Fibroblast of skin of back (primary cell): ENCODE data around the gene RNF17.

ENCODE experiments used
- DNase-seq: peaks from one replicate; pipeline ENCODE4 v3.0.0-alpha.2; 2013

The RNF17 gene

DNA sequence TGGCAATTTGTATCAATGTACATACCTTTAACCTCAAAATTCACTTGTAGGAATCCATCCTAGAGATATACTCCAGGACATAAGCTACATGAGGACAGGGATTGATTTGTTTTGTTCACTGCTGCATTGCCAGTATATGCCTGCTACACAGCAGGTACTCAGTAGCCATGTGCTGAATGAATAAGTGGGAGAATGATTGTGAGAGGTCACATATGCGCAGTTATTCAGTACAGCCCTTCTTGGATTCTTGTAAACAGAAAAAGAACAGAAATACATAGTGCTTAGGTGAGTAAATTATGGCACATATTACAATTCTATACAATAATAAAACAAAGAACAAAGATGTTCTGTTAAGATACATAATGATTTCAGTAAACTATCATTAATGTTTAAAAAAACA is 133.3 kb downstream of the RNF17 start:
- DNase-seq: no peak

DNA sequence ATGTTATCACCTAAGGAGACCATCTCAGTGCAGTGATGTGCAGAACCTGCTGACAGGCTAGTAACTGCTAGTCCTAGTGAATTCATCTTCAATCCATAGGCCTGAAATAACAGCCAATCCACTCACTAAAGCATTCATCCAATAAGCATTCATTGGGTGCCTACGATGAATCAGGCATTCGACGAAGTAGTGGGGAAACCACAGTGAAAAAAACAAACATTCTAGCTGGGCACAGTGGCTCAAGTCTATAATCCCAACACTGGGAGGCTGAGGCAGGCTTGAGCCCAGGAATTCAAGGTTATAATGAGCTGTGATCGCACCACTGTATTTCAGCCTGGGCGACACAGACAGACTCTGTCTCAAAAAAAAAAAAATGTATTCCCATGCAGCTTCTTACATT is 135.6 kb downstream of the RNF17 start:
- peak; percentile 30 for DNase-seq

DNA sequence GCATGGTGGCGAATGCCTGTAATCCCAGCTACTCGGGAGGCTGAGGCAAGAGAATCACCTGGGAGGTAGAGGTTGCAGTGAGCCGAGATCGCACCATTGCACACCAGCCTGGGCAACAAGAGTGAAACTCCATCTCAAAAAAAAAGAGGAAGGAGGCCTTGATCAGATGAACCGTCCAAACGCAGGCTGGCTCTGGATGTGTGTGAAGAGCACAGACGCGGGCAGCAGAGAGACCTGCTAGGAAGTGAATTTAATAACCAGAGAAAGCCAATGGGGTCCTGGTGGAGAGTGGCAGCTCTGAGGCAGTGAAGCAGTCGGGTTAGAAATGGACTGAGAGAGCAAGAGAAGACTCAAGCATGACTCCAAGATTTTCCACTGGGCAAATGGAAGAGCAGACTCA is 136.5 kb downstream of the RNF17 start:
- no peak for DNase-seq

DNA sequence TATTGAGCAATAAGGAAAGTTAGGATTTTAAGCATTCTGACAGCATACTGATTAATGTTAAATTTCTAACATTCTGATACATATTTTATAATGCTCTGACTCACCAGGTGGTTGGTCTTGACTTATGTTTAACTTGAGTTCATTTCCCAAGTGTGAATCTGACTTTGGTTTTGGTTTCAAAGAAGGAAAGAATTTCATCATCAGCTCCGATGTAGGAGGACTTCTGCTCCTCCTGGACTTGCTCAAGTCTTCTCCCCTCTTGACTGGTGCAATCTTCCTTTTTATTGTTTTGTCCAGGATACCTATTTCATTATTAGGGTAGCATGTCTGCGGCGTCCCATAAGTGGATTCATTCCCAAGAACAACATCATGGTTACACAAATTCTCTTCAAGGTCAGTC is 141.3 kb downstream of the RNF17 start:
- peak; percentile 30 for DNase-seq

DNA sequence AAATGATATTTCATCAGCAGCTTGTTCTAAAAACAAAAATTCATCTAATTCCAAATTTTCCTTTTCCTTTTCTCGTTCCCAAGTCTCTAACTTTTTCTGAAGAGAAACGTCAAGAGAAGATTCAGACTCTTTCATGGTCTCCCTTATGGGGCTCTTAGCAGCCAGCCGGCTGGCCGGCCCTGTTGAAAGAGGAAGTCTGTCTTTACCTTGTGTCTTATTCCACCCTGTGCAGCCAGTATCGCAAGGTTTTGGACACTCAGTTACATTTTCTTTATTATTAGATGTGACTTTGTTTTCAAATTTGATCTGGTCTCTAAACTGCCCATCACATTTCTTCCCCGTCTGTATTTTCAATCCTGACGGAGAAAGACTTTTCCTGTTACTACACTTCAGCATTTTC is 142.3 kb downstream of the RNF17 start:
- DNase-seq: no peak

DNA sequence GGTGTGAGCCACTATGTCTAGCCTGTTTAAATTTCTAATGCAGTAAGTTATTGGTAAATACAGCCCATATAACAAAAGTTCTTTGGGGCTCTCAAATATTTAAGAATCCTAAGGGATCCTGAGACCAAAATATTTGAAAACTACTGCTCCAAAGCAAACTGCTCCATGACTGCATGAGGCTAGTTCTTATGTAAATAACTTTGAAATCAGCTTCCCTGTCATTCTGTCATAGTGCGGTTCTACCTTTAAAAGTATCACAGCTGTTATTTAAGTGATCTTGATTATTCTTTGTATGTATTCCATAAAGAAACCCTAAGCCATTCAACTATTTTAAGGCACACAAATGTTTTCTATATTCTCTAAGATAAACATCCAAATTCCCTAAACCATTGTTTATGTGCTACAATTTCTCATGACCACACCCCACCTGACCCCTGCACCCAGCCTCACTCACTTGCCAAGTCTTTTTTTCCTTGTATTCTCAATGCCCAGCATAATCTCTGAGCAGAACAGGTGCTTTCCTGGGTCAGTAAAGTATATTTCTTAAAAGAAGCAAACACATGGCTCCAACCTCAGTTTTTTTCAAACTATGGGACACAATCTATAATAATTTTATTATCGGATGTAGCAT is 146.6 kb downstream of the RNF17 start:
- DNase-seq: no peak

DNA sequence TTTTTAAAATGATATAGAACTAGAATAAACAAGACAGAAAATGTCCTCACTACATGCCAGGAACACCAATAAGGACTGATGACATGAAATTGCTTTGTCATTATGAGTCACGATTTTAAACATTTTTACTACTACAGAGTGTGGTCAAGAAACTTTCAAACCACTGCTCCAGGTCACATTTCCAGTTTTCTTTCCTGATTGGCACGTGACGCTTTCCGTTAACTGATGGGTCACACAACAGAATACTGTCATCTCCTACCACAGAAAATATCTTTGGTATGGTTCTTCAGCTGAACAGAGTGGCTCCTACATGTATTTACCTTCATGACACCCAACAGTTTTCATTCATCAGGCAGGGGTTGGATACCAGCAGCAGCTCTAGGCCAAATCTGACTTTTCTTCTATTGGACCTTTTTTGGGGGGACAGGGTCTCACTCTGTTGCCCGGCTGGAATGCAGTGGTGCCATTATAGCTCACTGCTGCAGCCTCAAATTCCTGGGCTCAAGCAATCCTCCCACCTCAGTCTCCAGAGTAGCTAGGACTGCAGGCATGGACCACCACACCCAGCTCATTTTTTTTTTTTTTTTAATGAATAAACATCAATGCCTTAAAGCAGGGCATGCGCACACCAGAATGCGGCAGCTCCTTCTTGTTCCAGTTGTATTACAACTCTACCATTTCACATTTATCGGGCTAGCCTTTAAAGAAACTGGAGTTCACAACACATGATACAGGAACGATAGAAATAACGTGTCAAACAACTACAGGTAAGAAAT is 147.4 kb downstream of the RNF17 start:
- DNase-seq: peak; percentile 64

DNA sequence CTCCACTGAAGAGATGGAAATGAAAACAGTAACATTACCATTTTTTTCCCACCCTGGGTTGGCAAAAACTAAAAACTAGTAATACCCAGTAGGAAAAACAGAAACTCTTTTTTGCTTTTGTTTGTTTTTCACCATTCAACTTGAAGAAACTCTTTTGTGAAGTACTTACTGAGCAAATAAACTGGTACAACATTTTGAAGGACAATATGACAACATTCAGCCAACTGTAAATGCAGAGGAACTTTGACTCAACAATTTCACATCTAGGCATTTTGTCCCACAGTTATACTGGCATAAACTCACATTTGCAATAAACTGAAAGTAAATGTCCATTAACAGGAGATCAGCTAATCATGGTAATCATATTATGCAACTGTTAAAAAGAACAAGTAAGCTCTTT is 152.5 kb downstream of the RNF17 start:
- DNase-seq: no peak

DNA sequence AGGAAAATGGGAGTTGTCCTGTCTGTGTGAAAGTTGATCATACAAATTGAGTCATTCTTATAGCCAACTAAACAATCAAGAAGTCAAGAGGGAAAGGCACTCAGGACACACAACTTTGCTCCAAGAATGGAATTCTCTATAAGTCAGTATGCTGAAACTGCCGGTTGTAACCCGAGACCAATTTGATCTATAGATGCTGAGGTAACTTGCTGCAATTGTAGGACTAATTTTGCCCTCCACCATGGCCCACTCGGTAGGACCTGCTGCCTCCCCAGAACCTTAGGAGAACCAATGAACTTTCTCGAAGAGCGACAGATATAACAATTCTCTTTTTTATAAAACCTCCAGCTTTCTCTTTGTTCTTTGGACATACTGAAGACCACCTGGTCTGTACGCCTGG is 157.0 kb downstream of the RNF17 start:
- DNase-seq: no peak

DNA sequence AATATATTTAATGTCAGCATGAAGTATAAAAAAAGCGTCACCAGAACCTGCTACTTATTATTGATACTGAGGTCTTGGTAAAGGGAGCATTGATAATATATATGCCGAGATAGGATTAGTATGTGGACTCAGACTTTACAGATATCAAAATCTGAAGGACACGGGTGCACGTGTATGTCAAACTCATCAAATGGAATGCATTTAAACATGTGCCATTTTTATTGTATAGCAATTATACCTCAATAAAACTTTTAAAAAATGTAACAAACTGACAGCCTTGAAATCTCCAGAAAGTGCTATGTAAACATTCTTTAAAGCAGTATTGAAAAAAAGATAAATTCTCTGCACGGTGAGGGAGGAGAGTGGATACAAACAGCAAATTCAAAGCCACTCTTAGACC is 157.9 kb downstream of the RNF17 start:
- DNase-seq: no peak

DNA sequence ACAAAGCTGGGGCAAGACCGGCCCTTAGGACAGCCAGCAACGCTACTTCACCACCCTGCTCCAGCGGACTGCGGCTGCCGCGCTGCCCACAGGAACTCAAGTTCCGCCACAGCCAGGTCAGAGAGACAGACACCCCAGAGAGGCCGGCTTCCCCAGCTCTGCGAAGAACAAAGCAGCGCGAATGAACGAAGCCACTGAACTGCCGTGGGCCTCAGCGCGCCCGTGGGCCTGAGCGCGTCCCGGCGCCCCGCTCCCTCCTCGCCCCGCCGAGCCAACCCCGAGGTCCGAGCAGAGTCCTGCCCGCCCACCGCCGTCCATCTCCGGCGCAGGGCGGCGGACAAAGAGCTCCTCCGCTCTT is 158.4 kb downstream of the RNF17 start:
- peak; percentile 27 for DNase-seq

DNA sequence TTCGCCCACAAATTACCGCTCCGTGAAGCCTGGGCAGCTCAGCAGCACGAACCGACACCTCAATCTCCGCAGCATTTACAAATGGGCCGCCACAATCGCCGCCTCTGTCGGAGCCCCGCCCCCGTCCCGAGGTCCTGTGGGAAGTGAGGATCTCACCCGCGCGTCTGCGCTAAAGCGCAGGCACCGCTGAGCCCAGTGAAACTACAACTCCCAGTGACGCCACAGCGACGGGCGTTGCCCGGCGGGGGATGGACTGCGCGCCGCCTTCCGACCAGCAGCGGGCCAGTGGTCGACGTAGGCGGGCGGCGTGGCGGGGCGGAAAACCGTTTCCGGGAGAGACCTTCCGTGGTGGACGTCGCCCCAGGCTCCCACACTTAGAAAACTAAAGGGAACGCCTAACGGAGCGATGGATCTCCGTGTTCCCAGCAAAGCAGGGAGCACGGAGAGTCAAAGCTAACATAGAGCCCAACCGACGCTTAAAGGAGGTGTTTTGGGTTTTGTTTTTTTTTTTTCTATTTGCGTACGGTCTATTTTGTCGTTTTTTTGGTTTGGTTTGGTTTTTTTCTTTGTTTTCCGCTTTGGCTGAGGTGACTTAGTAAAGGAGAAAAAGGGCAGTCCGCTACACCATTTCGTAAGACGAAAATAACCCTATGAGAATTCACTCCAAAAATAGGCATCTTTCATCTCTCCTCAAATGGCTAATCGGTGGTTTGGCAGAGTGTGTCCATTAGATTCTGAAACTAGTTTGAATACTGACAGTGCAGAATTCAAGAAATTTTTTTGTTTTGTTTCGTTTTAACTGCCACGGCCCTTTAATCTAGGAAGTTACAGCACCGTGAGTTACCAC is 159.0 kb downstream of the RNF17 start:
- DNase-seq: peak; percentile 98

DNA sequence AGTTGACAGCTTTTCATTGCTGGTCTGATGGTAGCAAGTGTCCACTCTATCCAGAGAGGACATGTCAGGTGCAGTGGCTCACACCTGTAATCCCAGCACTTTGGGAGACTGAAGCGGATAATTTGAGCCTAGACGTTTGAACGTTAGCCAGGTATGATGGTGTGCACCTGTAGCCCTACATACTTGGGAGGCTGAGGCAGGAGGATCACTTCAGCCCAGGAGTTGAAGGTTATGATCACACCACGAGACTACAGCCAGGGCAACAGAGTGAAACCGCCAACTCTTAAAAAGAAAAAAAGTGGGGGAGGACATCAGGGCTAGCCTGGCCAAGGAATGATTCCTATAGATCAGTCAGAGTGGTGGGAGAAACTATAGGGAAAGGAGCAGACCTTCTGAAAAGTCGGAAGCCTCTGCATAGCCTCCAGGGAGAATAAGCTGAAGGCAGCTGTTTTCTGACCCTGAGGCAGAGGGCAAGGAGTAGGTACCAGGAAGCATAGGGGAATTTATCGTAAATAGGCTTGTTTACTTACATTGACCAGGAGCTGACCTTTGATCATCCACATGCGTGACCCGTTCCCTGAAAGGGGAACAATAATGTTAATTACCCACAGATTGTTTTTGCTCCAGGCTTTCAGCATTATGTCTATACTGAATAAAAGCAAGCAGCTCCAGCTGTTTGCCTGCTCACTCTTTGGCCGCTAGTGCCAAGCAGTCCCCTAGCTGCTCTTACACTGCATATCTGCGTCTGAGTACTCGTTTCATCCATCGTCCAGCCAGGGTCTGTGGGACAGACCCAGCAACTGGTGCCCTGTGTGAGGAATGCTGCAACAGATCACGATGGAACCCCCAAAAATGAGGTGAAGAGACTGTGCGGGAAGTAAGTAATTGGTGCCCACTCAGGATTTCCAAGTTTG is 161.6 kb downstream of the RNF17 start:
- DNase-seq: no peak

DNA sequence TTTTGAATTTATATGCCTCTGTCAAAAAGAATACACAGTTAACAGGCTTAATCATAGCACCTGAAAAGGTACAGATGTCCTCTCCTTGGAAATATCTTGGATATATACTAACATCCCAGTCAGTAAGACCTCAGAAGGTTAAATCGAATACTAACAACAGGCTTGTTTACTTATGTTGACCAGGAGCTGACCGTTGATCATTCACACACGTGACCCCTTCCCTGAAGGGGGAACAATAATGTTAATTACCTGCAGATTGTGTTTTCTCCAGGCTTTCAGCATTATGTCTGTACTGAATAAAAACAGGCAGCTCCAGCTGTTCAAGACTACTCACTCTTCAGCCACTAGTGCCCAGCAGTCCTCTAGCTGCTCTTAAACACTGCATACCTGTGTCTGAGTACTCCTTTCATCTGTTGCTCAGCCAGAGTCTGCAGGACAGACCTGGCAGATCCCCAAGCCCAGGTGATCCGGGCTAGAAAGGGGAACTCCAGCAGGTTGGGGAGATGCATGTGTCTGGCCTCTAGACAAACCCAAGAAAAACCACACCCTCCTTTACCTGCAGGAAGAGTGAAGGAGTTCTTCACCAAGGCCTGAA is 163.9 kb downstream of the RNF17 start:
- no peak for DNase-seq

DNA sequence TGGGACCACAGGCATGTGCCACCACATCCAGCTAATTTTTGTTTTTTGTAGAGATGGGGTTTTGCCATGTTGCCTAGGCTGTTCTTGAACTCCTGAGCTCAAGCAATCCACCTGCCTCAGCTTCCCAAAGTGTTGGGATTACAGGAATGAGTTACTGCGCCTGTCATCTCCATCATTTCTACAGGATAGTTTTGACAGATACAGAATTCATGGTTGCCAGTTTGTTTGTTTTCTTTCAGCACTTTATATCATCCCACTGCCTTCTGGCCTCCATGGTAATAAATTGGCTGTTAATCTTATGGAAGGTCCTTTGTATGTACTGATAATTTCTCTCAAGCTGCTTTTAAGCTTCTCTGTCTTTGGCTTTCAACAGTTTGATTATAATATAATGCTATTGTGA is 165.2 kb downstream of the RNF17 start:
- no peak for DNase-seq
